DMS153 (cell line): ENCODE results near the gene MARCHF7.
"Not testable (repeated sequence)": the region's sequence is repeated elsewhere in the genome, so short reads cannot be mapped to it uniquely, and the experiment has no call there.

Experiments used
- DNase-seq: peaks from one replicate; lab custom pipeline; 2025; lab: John Stamatoyannopoulos, UW

The MARCHF7 gene

DNA sequence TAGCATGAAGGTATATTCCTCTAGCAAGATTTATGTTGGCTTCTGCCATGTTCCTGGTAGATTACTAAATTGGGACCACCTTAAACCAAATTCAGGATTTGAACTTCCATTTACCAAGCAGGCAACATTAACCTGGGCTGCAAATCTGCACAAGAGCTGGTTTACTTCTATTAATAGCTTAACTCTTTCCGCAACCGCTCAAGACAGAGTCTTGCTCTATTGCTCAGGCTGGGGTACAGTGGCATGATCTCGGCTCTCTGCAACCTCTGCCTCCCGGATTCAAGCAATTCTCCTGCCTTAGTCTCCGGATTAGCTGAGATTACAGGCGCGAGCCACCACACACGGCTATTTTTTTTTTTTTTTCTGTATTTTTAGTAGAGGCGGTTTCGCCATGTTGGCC is 8.4 kb downstream of the MARCHF7 start:
- no peak for DNase-seq

DNA sequence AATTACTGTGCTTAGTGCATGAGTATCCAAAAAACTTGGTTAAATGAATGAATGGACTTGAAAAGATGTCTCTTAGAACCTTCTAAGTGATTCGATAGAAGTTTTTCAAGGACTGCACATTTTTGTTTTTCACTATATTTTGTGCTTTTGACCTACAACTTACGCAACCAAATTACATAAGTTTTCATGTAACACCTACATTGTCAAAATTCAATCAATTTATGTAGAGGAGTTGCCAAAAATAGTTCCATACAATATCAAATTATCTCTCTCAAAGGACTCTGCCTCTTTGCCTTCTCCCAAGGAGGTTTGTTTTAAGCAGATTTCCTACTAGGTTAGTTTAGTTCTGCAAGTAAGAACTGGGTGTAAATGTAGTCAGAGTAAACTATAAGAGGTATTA is 10.3 kb downstream of the MARCHF7 start:
- no peak for DNase-seq

DNA sequence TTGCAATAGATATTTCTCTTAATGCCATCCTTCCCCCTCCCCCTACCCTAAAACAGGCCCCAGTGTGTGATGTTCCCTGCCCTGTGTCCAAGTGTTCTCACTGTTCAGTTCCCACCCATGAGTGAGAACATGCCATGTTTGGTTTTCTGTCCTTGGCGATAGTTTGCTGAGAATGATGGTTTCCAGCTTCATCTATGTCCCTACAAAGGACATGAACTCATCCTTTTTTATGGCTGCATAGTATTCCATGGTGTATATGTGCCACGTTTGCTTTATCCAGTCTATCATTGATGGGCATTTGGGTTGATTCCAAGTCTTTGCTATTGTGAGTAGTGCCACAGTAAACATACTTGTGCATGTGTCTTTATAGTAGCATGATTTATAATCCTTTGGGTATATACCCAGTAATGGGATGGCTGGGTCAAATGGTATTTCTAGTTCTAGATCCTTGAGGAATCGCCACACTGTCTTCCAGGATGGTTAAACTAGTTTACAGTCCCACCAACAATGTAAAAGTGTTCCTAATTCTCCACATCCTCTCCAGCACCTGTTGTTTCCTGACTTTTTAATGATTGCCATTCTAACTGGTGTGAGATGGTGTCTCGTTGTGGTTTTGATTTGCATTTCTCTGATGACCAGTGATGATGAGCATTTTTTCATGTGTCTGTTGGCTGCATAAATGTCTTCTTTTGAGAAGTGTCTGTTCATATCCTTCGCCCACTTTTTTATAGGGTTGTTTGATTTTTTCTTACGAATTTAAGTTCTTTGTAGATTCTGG is 12.7 kb downstream of the MARCHF7 start:
- not testable (repeated sequence) for DNase-seq

DNA sequence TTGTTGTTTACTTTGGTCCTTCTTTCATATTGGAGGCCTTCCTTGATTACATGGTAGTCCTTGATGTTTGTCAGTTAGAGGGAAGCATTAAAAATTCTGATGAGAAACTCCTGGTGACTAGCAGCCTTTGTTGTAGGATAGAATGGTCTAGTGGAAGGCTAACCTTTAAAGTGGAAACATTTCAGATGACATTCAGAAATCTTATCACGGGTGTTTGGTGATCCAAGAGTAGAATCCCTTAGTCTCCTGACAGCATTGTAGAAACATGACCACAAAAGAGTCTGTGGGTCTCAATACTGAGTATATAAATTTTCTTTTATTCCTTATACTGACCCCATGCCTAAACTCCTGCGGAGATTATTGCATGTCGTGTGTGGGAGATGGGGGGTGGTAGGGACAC is 13.4 kb downstream of the MARCHF7 start:
- no peak for DNase-seq

DNA sequence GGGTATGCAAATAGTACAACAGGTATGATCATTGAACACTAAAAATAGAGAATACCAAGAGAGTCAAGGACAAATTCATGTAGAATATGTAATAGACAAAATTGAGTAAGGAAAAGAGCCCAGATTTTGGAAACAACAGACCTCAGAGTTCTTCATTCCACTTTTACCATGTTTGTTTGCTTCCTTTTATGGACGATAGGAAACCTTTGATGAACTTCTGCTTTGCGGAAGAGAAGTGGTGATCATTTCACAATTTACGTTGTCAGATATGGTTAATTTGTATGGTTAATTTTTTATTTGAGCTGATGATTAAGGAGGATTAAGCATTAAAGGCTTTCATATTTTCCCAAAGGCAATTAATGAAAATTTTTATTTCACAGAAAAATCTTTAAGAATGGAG is 16.3 kb downstream of the MARCHF7 start:
- DNase-seq: no peak

DNA sequence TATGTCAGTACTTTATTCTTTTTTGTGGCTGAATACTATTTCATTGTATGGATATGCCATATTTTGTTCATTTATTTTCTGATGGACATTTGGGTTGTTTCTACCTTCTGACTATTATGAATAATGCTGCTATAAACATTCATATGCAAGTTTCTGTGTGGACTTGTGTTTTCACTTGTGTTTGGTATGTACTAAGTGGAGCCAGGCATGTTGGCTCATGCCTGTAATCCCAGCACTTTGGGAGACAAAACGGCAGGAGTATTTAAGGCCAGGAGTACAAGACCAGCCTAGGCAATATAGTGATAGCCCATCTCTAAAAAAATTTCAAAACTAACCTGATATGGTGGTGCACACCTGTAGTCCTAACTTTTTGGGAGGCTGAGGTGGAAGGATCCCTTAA is 23.3 kb downstream of the MARCHF7 start:
- no peak for DNase-seq

DNA sequence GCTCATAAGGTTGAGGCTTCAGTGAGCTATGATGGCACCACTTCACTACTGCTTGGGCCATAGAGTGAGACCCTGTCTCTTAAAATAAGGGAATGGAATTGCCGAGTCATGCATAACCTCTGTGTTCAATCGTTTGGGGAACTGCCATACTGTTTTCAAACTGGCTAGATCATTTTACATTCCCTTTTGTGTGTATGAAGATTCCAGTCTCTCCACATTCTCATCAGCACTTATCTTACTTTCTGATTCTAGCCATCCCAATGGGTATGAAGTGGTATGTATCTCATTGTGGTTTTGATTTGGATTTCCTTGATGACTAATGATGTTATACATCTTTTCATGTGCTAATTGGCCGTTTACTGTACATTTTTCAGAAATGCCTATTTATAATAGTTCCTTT is 23.7 kb downstream of the MARCHF7 start:
- DNase-seq: no peak

DNA sequence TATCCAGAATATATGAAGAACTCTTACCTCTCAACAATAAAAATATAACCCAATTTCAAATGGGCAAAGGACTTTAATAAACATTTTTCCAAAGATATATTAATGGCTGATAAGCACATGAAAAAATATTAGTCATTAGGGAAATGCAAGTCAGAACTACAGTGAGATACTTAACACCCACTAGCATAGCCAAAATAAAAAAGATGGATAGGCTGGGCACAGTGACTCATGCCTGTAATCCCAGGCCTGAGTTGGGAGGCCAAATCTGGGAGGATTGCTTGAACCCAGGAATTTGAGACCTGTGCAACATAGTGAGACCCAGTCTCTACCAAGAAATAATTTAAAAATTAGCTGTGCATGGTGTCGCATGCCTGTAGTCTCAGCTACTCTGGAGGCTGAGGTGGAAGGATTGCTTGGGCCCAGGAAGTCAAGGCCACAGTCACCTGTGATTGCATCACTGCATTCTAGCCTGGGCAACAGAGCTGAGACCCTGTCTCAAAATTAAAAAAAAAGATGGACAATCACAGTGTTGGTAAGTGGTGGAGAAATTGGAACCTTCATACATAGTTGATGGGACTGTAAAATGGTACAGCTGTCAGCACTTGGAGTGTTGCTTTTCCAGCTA is 25.1 kb downstream of the MARCHF7 start:
- DNase-seq: no peak

DNA sequence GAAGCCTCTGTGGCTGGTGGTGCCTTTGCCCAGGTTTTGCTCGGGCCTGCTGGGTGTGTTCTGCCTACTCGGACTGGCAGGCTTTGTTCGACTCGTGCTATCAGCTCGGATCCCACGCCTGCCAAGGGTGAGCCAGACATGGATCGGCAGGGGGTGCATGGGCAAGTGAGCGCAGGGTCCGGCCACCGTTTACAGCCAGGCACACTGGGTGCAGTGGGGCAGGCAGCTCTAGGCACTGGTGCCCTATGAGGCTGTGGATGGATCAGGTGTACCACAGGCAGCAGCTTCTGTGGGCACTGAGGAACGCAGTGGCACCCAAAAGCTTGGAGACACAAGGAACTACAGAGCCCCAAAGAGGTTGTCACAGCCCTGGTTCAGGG is 25.6 kb downstream of the MARCHF7 start:
- no peak for DNase-seq

DNA sequence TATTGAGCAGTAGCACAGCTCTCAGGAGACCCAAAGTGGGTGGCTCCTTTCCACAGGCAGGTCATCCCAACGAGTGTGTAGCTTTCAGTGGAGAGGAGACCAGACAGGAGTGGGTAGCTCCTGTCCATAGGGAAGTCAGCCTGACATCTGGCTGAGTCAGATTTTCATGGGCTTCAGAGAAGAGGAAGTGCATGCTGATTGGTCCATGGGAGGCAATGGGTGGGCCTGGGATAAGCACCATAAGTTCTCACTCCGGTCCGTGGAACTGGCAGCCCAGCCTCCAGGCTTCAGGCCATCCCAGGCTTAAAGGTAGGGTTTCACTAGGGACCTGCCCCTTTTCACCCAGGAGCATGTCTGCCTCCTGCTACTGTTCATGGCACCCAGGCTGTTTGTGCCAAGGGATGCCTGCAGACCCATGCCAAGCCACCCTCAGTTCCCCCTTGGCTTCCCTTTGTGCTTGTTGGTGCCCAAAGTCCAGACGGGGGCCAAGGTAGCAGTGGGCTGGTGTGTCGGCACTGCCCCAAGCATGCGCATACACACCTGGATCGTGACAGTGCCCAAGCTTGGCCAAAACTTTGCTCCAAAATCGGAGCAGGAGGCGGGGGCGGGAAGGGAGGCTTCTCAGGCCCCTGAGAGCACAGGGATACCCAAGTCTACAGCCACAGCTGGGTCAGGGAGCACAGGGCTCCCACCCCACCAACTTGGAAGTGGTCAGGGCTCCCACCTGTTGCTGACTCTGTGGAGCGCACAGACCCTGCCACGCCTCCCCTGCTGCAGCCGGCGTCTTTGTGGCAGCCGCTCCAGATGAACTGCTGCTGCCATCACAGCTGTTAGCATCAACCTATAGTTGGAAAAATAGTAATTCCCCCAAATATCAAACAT is 26.4 kb downstream of the MARCHF7 start:
- DNase-seq: no peak

DNA sequence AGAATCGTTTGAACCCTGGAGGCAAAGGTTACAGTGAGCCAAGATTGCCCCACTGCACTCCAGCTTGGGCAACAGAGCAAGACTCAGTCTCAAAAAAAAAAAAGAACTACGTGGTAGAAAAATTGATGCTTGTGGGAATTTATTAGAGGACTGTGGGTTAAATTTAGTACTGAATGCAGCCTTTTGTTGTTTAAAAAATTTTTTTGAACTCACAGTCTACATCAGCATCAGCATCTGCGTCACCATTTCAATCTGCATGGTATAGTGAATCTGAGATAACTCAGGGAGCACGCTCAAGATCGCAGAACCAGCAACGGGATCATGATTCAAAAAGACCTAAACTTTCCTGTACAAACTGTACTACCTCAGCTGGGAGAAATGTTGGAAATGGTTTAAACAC is 30.5 kb downstream of the MARCHF7 start:
- DNase-seq: no peak

DNA sequence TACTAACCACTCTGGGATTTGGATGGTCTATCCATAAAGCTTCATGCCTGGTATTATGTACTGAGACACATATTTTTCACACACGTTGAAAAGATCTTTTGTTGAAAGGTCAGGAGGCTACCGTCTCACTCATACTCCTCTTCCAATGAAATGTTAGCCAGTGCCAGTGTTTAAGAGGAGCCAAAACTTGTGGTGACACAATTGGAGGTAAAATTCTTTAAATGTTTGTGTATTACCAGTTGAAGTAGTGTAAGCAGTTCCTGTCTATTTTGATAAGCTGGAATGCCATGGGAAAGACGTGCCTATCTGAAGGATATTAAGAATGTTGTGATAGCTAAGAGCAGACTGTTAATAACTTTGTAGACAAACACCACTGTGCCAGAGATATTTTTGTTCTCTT is 32.1 kb downstream of the MARCHF7 start:
- no peak for DNase-seq

DNA sequence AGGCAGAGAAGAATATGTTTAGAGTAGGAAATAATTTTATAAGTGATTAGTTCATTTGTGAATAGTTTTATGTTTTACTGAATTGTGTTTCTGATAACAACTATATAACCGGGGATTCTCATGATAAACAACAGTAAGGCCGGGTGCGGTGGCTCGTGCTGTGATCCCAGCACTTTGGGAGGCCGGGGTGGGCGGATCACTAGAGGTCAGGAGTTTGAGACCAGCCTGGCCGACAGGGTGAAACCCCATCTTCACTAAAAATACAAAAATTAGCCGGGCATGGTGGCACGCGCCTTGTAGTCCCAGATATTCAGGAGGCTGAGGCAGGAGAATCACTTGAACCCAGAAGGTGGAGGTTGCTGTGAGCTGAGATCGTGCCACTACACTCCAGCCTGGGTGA is 32.9 kb downstream of the MARCHF7 start:
- not testable (repeated sequence) for DNase-seq

DNA sequence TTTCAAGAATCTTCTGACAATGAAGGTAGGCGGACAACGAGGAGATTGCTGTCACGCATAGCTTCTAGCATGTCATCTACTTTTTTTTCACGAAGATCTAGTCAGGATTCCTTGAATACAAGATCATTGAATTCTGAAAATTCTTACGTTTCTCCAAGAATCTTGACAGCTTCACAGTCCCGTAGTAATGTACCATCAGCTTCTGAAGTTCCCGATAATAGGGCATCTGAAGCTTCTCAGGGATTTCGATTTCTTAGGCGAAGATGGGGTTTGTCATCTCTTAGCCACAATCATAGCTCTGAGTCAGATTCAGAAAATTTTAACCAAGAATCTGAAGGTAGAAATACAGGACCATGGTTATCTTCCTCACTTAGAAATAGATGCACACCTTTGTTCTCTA is 35.8 kb downstream of the MARCHF7 start:
- no peak for DNase-seq

DNA sequence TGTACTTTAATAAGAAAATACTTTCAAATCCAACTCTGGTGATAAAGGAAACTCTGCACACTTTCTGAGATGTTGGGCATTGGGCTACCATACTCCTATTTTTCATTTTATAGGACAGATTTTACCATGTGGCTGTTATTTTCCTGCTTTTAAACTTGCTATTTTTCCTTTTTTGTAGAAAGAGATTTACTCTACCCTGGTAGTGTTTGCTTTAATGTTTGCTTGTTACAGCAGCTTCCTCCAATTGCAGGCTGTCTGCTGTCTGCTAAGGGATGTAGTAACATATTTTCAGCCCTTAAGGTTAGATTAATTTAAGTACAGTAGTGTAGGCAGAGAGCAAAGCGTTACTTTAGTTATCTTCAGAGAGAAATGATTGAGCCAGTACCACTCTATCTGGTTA is 38.6 kb downstream of the MARCHF7 start:
- DNase-seq: no peak

DNA sequence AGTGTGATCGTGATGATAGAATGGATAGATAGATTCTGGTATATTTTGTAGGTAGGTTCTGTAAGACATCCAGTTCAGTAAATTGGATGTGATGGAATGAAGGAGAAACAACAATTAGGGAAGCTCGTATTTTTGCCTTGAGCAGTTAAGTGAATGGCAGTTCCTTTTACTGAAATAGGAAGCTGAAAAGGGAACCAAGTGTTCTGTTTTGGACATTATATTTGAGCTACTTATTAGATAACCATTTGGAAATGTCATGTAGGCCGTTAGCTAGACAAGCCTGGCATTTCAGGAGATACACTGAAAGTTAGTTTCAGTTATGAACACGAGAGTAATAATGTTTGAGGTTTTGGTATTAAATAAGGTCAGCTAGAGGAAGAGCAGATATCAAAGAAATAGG is 41.5 kb downstream of the MARCHF7 start:
- DNase-seq: no peak

DNA sequence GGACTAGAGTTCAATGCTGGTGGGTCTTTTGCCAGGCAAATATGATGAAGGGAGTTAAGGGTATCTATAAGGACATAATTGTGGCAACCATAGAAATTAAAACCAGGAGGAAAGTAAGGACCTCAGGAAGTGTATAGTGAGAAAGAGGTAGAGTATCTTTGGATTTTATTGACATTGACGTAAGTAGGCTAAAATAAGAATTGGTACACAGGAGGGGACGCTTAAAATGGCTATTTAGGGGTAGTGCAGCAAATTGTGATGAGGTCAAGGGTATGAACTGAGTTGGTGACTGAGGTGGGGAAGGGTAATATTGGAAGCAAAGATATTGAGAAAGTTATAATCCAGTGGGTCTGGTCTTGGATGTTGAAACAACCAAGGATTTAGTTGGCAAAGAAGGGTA is 42.7 kb downstream of the MARCHF7 start:
- DNase-seq: no peak

DNA sequence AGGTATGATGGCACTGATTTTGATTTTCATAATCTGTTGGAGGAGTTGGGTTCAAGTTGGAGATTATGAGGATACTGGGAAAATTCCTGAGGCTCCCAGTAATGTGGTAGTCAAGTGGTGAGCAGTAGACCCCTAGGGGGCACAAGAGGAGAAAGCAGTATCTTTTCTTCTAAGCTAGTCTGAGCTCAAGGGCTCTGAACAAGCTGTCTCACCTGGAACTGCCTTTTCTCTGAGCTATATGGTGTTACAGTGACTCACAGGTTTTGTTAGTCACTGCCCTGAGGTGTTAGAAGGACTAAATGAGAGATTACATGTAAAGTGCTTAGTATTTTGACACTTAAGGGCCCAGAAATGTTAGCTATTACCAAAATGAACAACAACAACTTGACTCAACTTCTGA is 43.5 kb downstream of the MARCHF7 start:
- no peak for DNase-seq

DNA sequence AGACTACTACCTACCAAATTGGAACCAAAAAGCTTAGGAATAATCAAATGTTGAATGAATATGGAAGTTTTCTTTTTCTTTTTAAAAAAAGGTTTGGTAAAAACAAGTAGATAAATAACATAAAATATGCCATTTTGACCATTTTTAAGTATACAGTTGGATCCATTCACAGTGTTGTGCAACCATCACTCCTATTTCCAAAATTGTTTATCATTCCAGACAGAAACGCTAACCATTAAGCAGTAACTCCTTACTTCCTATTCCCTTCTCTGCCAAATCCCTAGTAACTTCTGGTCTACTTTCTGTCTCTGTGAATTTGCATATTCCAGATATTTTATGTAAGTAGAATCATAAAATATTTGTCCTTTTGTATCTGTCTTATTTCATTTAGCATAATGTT is 45.9 kb downstream of the MARCHF7 start:
- no peak for DNase-seq

DNA sequence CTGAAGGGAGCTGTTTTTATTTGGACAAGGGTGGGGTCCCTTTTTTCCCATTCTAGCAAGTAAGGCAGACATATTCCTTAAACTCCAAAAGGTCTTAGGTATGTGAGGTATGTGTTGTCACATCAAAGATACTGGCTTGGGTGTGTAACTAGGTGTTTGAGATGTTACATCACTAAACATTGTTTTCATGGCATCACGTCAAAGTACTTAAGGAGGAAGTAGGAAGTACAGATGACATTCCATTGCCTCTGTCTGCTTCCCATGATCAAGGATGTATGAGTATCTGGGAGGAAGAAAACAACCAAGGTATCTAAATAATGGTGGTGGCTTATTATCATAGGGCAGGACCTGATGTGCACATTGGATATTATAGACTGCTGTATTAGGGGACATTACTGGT is 46.4 kb downstream of the MARCHF7 start:
- DNase-seq: no peak

DNA sequence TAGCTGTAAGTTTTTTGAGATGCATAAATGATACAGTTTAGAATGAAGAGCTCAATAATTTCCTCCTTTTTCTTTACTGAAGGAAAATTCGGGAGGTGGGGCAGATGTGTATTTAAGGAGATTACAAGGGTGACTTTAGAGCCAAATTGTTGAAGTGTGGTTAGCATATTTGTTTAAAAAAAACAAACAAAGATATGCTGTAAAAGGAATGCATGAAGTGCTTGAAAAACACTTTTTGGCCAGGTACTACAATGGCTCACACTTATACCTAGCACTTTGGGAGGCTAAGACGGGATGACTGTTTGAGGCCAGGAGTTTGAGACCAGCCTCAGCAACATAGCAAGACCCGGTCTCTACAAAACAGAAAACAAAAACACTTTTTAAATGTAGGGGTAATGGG is 47.3 kb downstream of the MARCHF7 start:
- DNase-seq: no peak

DNA sequence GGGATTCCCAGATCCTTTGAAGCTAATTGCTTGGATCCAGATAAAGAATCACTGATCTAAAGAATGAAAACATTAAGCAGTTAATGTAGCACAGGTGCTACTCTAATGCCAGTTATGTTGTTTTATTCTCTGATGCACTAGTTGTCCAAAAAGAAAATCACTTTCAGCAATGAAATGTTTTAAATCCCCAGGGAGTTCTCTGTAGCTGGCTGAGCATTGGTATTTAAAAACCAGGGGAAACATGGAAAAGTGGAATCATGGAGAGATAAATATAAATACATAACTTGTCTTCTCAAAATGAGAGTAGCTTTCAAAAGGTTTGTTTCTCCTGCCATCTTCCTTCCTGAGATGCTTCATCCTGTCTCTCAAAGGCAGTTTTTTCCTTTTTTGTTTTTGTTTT is 48.0 kb downstream of the MARCHF7 start:
- no peak for DNase-seq

DNA sequence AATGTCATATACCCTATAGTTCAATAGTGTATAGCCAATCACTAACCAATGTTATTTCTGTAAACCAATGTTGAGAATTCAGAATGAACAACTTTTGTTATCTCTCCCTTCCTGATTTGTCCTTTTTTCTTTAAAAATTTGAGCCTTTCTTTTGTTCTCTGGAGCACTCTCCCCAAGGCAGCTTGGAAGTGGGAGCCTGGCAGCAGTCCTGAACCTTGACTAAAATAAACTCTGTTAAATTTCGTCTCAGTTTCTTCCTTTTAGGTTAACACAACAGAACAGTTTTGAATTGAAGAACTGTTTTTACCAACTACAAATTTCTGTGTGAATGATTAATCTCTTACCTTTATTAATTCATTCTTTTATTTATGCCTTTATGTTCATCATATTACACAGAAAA is 49.8 kb downstream of the MARCHF7 start:
- DNase-seq: no peak
